HL-60 (cell line): Measurements from ENCODE around the gene HNF4A.

Experiments
- DNase-seq, 2 experiments: peaks; one replicate each; pipeline ENCODE4 v3.0.0-alpha.2; 2010 to 2020; ENCODE audit warnings: low read depth in 1 of 2, low spot score in 1 of 2
- H3K27ac ChIP-seq: fragments of 250-450 bp; sonication (Bioruptor Pico); replicated peaks from 2 replicates; pipeline ENCODE4 v1.5.1; 2020; ENCODE audit warnings: mild to moderate bottlenecking, moderate library complexity
- H3K27me3 ChIP-seq: fragments of 250-450 bp; sonication (Bioruptor Pico); 2 replicates; pipeline ENCODE4 v1.5.1; 2021; ENCODE audit warnings: mild to moderate bottlenecking, moderate library complexity; ENCODE audit not compliant: insufficient read depth, poor library complexity, severe bottlenecking
- H3K4me3 ChIP-seq: replicated peaks from 2 replicates; pipeline ENCODE4 v1.5.1; 2011; ENCODE audit warnings: mild to moderate bottlenecking, control low read depth, low read length; ENCODE audit not compliant: insufficient read depth
- CTCF ChIP-seq: IDR thresholded peaks from one replicate; pipeline ENCODE4 v1.5.1; 2011; ENCODE audit warnings: low read length, control low read depth, inconsistent platforms; ENCODE audit not compliant: insufficient read depth
- GABPA ChIP-seq: IDR thresholded peaks from 2 replicates; pipeline ENCODE4 v1.6.1; 2012; ENCODE audit warnings: low read depth
- POLR2AphosphoS5 ChIP-seq: IDR thresholded peaks from 2 replicates; pipeline ENCODE4 v1.6.1; 2012; ENCODE audit warnings: low read depth
- REST ChIP-seq: IDR thresholded peaks from 2 replicates; pipeline ENCODE4 v1.6.1; 2012; ENCODE audit warnings: low read depth; ENCODE audit not compliant: insufficient replicate concordance
- SPI1 ChIP-seq: IDR thresholded peaks from 2 replicates; pipeline ENCODE4 v1.6.1; 2012; ENCODE audit warnings: low read depth, mild to moderate bottlenecking, borderline replicate concordance

The HNF4A gene

DNA sequence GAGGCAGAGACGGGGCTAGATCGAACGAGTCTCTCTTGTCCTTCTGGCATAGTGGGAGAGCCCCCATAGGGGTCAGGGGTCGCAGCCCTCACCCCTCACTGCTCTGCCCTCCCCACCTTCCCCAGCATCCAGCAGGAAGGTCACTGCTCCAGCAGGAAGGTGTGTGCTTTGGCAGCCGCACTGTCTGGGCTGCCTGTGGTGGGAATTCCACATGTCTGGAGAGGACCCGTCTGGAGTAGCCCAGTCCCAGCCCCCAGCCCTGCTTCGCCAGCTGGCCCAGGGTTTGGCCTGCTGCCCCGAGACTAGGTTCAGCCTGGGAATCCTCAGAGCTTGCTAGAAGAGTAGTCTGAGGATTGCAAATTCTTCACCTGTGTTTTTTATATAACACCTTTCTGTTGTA is 21.2 kb upstream of the HNF4A start:
- no peak for TF ChIP-seq SPI1
- TF ChIP-seq GABPA = no peak
- no peak for TF ChIP-seq CTCF
- TF ChIP-seq POLR2AphosphoS5 = no peak
- no peak for TF ChIP-seq REST
- no peak for DNase-seq
- Histone ChIP-seq H3K27ac (no peak overlapping the region), H3K27me3 (no peaks in the 10 kb centered on the region), H3K4me3 (no peak overlapping the region)

GRCh38 chr20:44334709-44335108 is 20.8 kb upstream of the HNF4A start:
- Histone ChIP-seq H3K27ac (no peak overlapping the region), H3K27me3 (no peaks in the 10 kb centered on the region), H3K4me3 (no peak overlapping the region)
- TF ChIP-seq GABPA = no peak
- no peak for TF ChIP-seq POLR2AphosphoS5
- TF ChIP-seq REST = no peak
- TF ChIP-seq SPI1 = no peak
- no peak for TF ChIP-seq CTCF
- DNase-seq = no peak

GRCh38 chr20:44335675-44336074 is 19.8 kb upstream of the HNF4A start:
- TF ChIP-seq SPI1 = no peak
- no peak for TF ChIP-seq GABPA
- TF ChIP-seq POLR2AphosphoS5 = no peak
- TF ChIP-seq REST = no peak
- no peak for TF ChIP-seq CTCF
- Histone ChIP-seq H3K4me3 (no peak overlapping the region), H3K27ac (no peak overlapping the region), H3K27me3 (no peaks in the 10 kb centered on the region)
- DNase-seq = no peak
